OCI-LY3 (cell line): ENCODE results near the gene FIGLA.

Experiments
- EZH2phosphoT487 ChIP-seq: fragments of 200-600 bp; shearing (Covaris generic); IDR thresholded peaks from 2 replicates; pipeline ENCODE4 v1.6.1; 2018; ENCODE audit warnings: antibody characterized with exemption, mixed run types, low read depth
- TF ChIP-seq, protein P1 (sequence below): fragments of 200-600, 300-600 bp; sonication (generic); IDR thresholded peaks from 2 replicates; pipeline ENCODE4 v1.5.1; 2014; ENCODE audit warnings: antibody characterized with exemption, low read length, low read depth

DNA sequence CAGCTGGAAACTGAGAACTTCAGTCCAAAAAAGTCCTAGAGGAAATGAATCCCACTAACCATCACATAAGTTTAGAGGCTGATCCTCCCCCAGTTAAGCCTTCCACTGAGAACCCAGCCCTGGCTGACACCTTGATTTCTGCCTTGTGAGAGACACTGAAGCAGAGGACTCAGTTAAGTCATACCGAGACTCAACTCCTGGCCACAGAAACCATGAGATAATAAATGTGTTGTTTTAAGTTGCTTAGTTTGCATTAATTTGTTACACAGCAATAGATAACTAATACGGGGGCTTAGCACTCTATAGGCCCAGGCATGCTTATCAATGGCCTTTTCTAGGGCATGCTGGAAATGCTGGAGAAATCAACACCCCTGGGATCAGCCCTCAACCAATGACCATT is 19.0 kb downstream of the FIGLA start:
- no peak for TF ChIP-seq EZH2phosphoT487
- TF ChIP-seq, protein P1, sequence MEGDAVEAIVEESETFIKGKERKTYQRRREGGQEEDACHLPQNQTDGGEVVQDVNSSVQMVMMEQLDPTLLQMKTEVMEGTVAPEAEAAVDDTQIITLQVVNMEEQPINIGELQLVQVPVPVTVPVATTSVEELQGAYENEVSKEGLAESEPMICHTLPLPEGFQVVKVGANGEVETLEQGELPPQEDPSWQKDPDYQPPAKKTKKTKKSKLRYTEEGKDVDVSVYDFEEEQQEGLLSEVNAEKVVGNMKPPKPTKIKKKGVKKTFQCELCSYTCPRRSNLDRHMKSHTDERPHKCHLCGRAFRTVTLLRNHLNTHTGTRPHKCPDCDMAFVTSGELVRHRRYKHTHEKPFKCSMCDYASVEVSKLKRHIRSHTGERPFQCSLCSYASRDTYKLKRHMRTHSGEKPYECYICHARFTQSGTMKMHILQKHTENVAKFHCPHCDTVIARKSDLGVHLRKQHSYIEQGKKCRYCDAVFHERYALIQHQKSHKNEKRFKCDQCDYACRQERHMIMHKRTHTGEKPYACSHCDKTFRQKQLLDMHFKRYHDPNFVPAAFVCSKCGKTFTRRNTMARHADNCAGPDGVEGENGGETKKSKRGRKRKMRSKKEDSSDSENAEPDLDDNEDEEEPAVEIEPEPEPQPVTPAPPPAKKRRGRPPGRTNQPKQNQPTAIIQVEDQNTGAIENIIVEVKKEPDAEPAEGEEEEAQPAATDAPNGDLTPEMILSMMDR: no peak
